ENCODE results near the gene PLCB3. TPM values are rescaled to one million over a fixed set of nuclear protein-coding genes. Genes with fewer than 3 reads are reported as not detected.

Gene PLCB3
- total and polyA plus RNA-seq, 2 of the 13 experiments (the other 11 are each of a cell fraction or from before 2014, with no cell fraction given), result 7.5 to 13.8 TPM

- TF ChIP-seq ZBTB49 (CRISPR knock-in tag; IDR thresholded peaks at IDR 0.05; ENCODE audit: borderline replicate concordance) (no peak), ZFP1 (CRISPR knock-in tag; IDR thresholded peaks at IDR 0.05) (peak; percentile 66; the same call in 1 of the 2 replicates), ZNF343 (CRISPR knock-in tag; IDR thresholded peaks at IDR 0.05) (peak; percentile 21; the same call in 1 of the 2 replicates), EP300 (IDR thresholded peaks at IDR 0.05; ENCODE audit: low read depth in 2 of 2, low read length in 2 of 2) (no peak; a peak in 2 of 4 replicates), EP300 (CRISPR knock-in tag; IDR thresholded peaks at IDR 0.05; ENCODE audit: borderline replicate concordance) (peak; percentile 37; the same call in 1 of the 2 replicates), ZBTB21 (CRISPR knock-in tag; IDR thresholded peaks at IDR 0.05) (no peak), HOXA5 (CRISPR knock-in tag; IDR thresholded peaks at IDR 0.05) (peak; percentile 79), ZNF33A (CRISPR knock-in tag; IDR thresholded peaks at IDR 0.05; ENCODE audit: borderline replicate concordance) (peak; percentile 87; the same call in 1 of the 2 replicates), USF2 (IDR thresholded peaks at IDR 0.05; ENCODE audit: low read depth, low read length) (no peak), USF2 (CRISPR knock-in tag; IDR thresholded peaks at IDR 0.05; ENCODE audit: borderline replicate concordance) (peak; percentile 51; the same call in 1 of the 2 replicates), TRIM22 (IDR thresholded peaks at IDR 0.05) (no peak), ELF1 (CRISPR knock-in tag; IDR thresholded peaks at IDR 0.05) (peak; percentile 100), ZNF296 (CRISPR knock-in tag; conservative IDR thresholded peaks at IDR 0.05) (no peak), E2F1 (CRISPR knock-in tag; IDR thresholded peaks at IDR 0.05) (0 out of 2 replicates have a peak, but pooled peaks have one; percentile 40), PLSCR1 (CRISPR knock-in tag; IDR thresholded peaks at IDR 0.05; ENCODE audit: borderline replicate concordance) (no peak), ZNF205 (CRISPR knock-in tag; IDR thresholded peaks at IDR 0.05) (peak; percentile 83), MLX (CRISPR knock-in tag; IDR thresholded peaks at IDR 0.05) (peak; percentile 26; the same call in 1 of the 2 replicates), FLYWCH1 (CRISPR knock-in tag; IDR thresholded peaks at IDR 0.05) (no peak), TBP (CRISPR knock-in tag; IDR thresholded peaks at IDR 0.05) (no peak), TOPORS (CRISPR knock-in tag; IDR thresholded peaks at IDR 0.05) (0 out of 2 replicates have a peak, but pooled peaks have one; percentile 41), CHCHD3 (CRISPR knock-in tag; IDR thresholded peaks at IDR 0.05) (no peak)
Observed at GRCh38 chr11:64269540-64270220, 18.4 kb downstream of the PLCB3 start (continued).
